ENCODE data around the gene ANKRD29. TPM values are rescaled to one million over a fixed set of nuclear protein-coding genes. Genes with fewer than 3 reads are reported as not detected.
A peak's percentile ranks its signal among the peaks of the same experiment; 100 is the strongest.

The ANKRD29 gene
- polyA plus RNA-seq, 1 donor (not counting 4 experiments of a cell fraction or from before 2014, with no cell fraction given), result 3.7 TPM

GRCh38 chr18:23623040-23623439 is 39.7 kb downstream of the ANKRD29 start:
- no peak for FAIRE-seq
- Histone ChIP-seq H3K27me3 (ENCODE audit: control insufficient read depth, extremely low read depth, insufficient read depth, low read length) (peaks cover 19% of the 10 kb centered on the region), H3K4me1 (ENCODE audit: control insufficient read depth, extremely low read depth, insufficient read depth, low read length) (peaks cover 28% of the 10 kb centered on the region), H3K36me3 (ENCODE audit: control insufficient read depth in 2 of 2, extremely low read depth in 1 of 2, insufficient read depth in 2 of 2, low read length in 2 of 2) (no peaks in the 10 kb centered on the region), H3K9ac (ENCODE audit: control insufficient read depth, extremely low read depth, insufficient read depth, low read length) (no peak overlapping the region), H3K4me3 (ENCODE audit: control insufficient read depth in 2 of 3, extremely low read depth in 1 of 3, insufficient read depth in 2 of 3, low read depth in 1 of 3, low read length in 3 of 3) (no peak overlapping the region), H3K79me2 (ENCODE audit: control insufficient read depth, insufficient read depth, low read length) (no peaks in the 10 kb centered on the region), H3K27ac (ENCODE audit: control insufficient read depth, insufficient read depth, low read length) (no peak overlapping the region), H3K9me1 (ENCODE audit: control insufficient read depth, extremely low read depth, insufficient read depth, low read length) (no peaks in the 10 kb centered on the region), H3K4me2 (ENCODE audit: control insufficient read depth, extremely low read depth, insufficient read depth, low read depth, low read length) (no peak overlapping the region), H2AFZ (ENCODE audit: control insufficient read depth, low read length) (no peak overlapping the region), H4K20me1 (ENCODE audit: control insufficient read depth, extremely low read depth, insufficient read depth, low read length) (no peaks in the 10 kb centered on the region), H3K9me3 (ENCODE audit: control insufficient read depth, low read depth, low read length) (no peaks in the 10 kb centered on the region)
- TF ChIP-seq EZH2 (IDR thresholded peaks at IDR 0.05; ENCODE audit: low read length) (no peak), CTCF (optimal IDR thresholded peaks at IDR 0.05 in 1 of 3, IDR thresholded peaks at IDR 0.05 in 1 of 3, conservative IDR thresholded peaks at IDR 0.05 in 1 of 3; ENCODE audit: extremely low read depth in 1 of 3, insufficient read depth in 2 of 3, low read length in 3 of 3) (no peak)
- no peak for DNase-seq (ENCODE audit: low read depth, low spot score)
- dilution Hi-C loops (cut with MboI; ENCODE audit: extremely low pct_ligation_motif_present, low sequenced_read_pairs), result no loop called here

- Histone ChIP-seq H3K4me1 (ENCODE audit: control insufficient read depth, extremely low read depth, insufficient read depth, low read length) (peaks cover 10% of the 10 kb centered on the region), H3K4me2 (ENCODE audit: control insufficient read depth, extremely low read depth, insufficient read depth, low read depth, low read length) (peak overlapping the region; percentile 71), H3K27ac (ENCODE audit: control insufficient read depth, insufficient read depth, low read length) (no peak overlapping the region), H3K4me3 (ENCODE audit: control insufficient read depth in 2 of 3, extremely low read depth in 1 of 3, insufficient read depth in 2 of 3, low read depth in 1 of 3, low read length in 3 of 3) (peak overlapping the region; percentile 25 to 54 (median 48)), H3K9me1 (ENCODE audit: control insufficient read depth, extremely low read depth, insufficient read depth, low read length) (no peaks in the 10 kb centered on the region), H3K27me3 (ENCODE audit: control insufficient read depth, extremely low read depth, insufficient read depth, low read length) (peaks cover 19% of the 10 kb centered on the region), H3K9ac (ENCODE audit: control insufficient read depth, extremely low read depth, insufficient read depth, low read length) (peak overlapping the region; percentile 31), H2AFZ (ENCODE audit: control insufficient read depth, low read length) (peak overlapping the region; percentile 89), H4K20me1 (ENCODE audit: control insufficient read depth, extremely low read depth, insufficient read depth, low read length) (no peaks in the 10 kb centered on the region), H3K9me3 (ENCODE audit: control insufficient read depth, low read depth, low read length) (no peaks in the 10 kb centered on the region), H3K79me2 (ENCODE audit: control insufficient read depth, insufficient read depth, low read length) (no peaks in the 10 kb centered on the region), H3K36me3 (ENCODE audit: control insufficient read depth in 2 of 2, extremely low read depth in 1 of 2, insufficient read depth in 2 of 2, low read length in 2 of 2) (no peaks in the 10 kb centered on the region)
- dilution Hi-C loops (cut with MboI; ENCODE audit: extremely low pct_ligation_motif_present, low sequenced_read_pairs), result no loop called here
- TF ChIP-seq CTCF (optimal IDR thresholded peaks at IDR 0.05 in 1 of 3, IDR thresholded peaks at IDR 0.05 in 1 of 3, conservative IDR thresholded peaks at IDR 0.05 in 1 of 3; ENCODE audit: extremely low read depth in 1 of 3, insufficient read depth in 2 of 3, low read length in 3 of 3) (peak in 1 of 3 experiments; percentile 15), EZH2 (IDR thresholded peaks at IDR 0.05; ENCODE audit: low read length) (no peak)
- FAIRE-seq (no peak), DNase-seq (ENCODE audit: low read depth, low spot score) (no peak)
Observed at GRCh38 chr18:23619388-23619881, 43.3 kb downstream of the ANKRD29 start.

Measured in keratinocyte (primary cell).